CD4-positive, alpha-beta T cell (primary cell): ENCODE results near the gene KCNIP4. TPM values are rescaled to one million over a fixed set of nuclear protein-coding genes. Genes with fewer than 3 reads are reported as not detected.

Experiments used
- ATAC-seq: fragments of 200-7000 bp; cut with Tn5 transposase; one replicate; pipeline ENCODE4 v1.10.0; 2022; ENCODE audit warnings: mild to moderate bottlenecking; ENCODE audit not compliant: poor library complexity
- CTCF ChIA-PET: fragments of 350-600 bp; sonication (Branson Sonifier 250); formaldehyde crosslinking; loops from one replicate; lab custom pipeline; 2021; ENCODE audit warnings: antibody characterized with exemption, inconsistent platforms; lab: Charles Lee
- POLR2A ChIA-PET: fragments of 350-600 bp; sonication (Branson Sonifier 250); formaldehyde crosslinking; loops from one replicate; lab custom pipeline; 2021; ENCODE audit warnings: antibody characterized with exemption, inconsistent platforms; lab: Charles Lee
- DNase-seq, 14 experiments: peaks; one replicate each; pipeline ENCODE4 v3.0.0-alpha.2; 2013 to 2020; ENCODE audit warnings: mixed read lengths in 2 of 14
- H3K27ac ChIP-seq, 2 donors: one replicate each; pipeline versions ENCODE4 v1.5.1 to v1.7.0; 2013; ENCODE audit warnings: low read length in 2 of 2, low read depth in 1 of 2, mild to moderate bottlenecking in 1 of 2
- H3K27me3 ChIP-seq, 2 experiments: 1 replicate in 1 of 2; 2 replicates in 1 of 2; pipeline versions ENCODE4 v1.6.1 to v1.7.0; 2013; ENCODE audit warnings: low read length in 2 of 2, control low read depth in 1 of 2, mild to moderate bottlenecking in 1 of 2, moderate library complexity in 1 of 2; ENCODE audit not compliant: insufficient read depth in 2 of 2, control insufficient read depth in 1 of 2
- H3K36me3 ChIP-seq: one replicate; pipeline ENCODE4 v1.6.1; 2013; ENCODE audit warnings: low read length, control low read depth; ENCODE audit not compliant: insufficient read depth
- H3K4me1 ChIP-seq: one replicate; pipeline ENCODE4 v1.6.1; 2013; ENCODE audit warnings: low read length, control low read depth; ENCODE audit not compliant: insufficient read depth
- H3K4me3 ChIP-seq: one replicate; pipeline ENCODE4 v1.5.1; 2013; ENCODE audit warnings: mild to moderate bottlenecking, low read length, moderate library complexity
- H3K9me3 ChIP-seq, 2 experiments: 1 replicate in 1 of 2; 2 replicates in 1 of 2; pipeline versions ENCODE4 v1.6.1 to v1.7.0; 2013; ENCODE audit warnings: low read length in 2 of 2, mild to moderate bottlenecking in 2 of 2, control low read depth in 1 of 2, moderate library complexity in 1 of 2; ENCODE audit not compliant: control insufficient read depth in 1 of 2, insufficient read depth in 1 of 2
- H3K27ac Mint-ChIP-seq: one replicate; pipeline ENCODE4 v1.8.0; 2020; ENCODE audit warnings: mixed read lengths
- H3K27me3 Mint-ChIP-seq: one replicate; pipeline ENCODE4 v1.8.0; 2021; ENCODE audit warnings: mixed read lengths
- H3K36me3 Mint-ChIP-seq: one replicate; pipeline ENCODE4 v1.8.0; 2021; ENCODE audit warnings: low read depth, mixed read lengths
- H3K4me1 Mint-ChIP-seq: one replicate; pipeline ENCODE4 v1.8.0; 2021; ENCODE audit warnings: low read depth, mixed read lengths
- H3K4me3 Mint-ChIP-seq: one replicate; pipeline ENCODE4 v1.8.0; 2020; ENCODE audit warnings: mild to moderate bottlenecking, mixed read lengths
- H3K9me3 Mint-ChIP-seq: one replicate; pipeline ENCODE4 v1.8.0; 2020; ENCODE audit warnings: mixed read lengths
- intact Hi-C, 2 experiments: fragments of 100-400 bp; cut with DNase I in 1 of 2; cut with micrococcal nuclease in 1 of 2; formaldehyde crosslinking; loops; one replicate each; pipeline versions ENCODE4 v1.15.1 to v1.9.0; 2023 to 2025; cut with DNase I, micrococcal nuclease
- total RNA-seq, 174 experiments: library from RNA in 2 of 174; stranded (reverse) in 2 of 174; gene quantifications; one replicate each; pipeline ENCODE4 v1.2.3 and lab custom pipeline; 2021 to 2026
- TF ChIP-seq, protein P1 (sequence below): fragments of 200-600 bp; IDR thresholded peaks from one replicate; pipeline ENCODE4 v1.8.0; 2022; ENCODE audit warnings: antibody characterized with exemption, mild to moderate bottlenecking

The KCNIP4 gene
- total RNA-seq, 2 experiments from 2014 or later: not detected

DNA sequence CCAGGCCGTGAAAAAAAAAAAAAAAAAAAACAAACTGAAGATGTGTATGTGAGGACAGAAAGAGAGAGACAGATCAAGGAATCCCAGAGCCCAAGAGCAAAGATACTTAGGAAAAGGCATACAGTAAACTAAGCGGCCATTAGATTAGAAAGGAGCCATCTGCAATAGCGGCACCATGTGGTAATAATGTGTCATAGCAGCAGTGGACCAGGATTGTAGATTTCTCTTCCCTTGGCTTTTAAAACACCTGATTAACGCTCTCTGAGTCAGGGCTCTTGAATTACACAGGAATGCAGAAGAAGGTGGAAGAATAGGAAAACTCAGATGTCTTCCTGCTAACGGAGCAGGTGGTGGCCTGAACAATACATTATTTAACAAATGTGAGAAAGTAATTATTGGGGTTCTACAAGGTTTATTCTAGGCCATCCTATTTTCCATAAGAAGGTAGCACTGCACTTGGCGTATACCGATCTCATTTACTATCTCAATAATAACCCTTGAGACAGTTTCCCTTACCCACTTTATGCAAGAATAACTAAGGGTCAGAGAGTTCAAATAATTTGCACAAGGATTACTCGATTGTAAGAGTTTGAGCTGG lies 182.7 kb downstream of the KCNIP4 start:
- Mint-ChIP-seq H3K36me3 (no peaks in the 10 kb centered on the region), H3K4me3 (no peak overlapping the region), H3K9me3 (no peaks in the 10 kb centered on the region), H3K4me1 (no peaks in the 10 kb centered on the region), H3K27me3 (no peaks in the 10 kb centered on the region), H3K27ac (no peak overlapping the region)
- peak; percentile 29 for ATAC-seq
- Histone ChIP-seq H3K4me3 (no peak overlapping the region), H3K9me3 (no peaks in the 10 kb centered on the region), H3K36me3 (no peaks in the 10 kb centered on the region), H3K27me3 (no peaks in the 10 kb centered on the region), H3K27ac (no peak overlapping the region), H3K4me1 (no peaks in the 10 kb centered on the region)
- TF ChIP-seq, protein P1, sequence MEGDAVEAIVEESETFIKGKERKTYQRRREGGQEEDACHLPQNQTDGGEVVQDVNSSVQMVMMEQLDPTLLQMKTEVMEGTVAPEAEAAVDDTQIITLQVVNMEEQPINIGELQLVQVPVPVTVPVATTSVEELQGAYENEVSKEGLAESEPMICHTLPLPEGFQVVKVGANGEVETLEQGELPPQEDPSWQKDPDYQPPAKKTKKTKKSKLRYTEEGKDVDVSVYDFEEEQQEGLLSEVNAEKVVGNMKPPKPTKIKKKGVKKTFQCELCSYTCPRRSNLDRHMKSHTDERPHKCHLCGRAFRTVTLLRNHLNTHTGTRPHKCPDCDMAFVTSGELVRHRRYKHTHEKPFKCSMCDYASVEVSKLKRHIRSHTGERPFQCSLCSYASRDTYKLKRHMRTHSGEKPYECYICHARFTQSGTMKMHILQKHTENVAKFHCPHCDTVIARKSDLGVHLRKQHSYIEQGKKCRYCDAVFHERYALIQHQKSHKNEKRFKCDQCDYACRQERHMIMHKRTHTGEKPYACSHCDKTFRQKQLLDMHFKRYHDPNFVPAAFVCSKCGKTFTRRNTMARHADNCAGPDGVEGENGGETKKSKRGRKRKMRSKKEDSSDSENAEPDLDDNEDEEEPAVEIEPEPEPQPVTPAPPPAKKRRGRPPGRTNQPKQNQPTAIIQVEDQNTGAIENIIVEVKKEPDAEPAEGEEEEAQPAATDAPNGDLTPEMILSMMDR: peak; percentile 62
- DNase-seq: peak in 5 of 14 experiments; percentile 5 to 34 (median 12)
- POLR2A ChIA-PET: no interaction called here
- intact Hi-C loops: loop anchor here (5.0 kb wide), 3 partner anchors 994 to 1349 kb away; no protein-coding TSS in a partner anchor
- CTCF ChIA-PET: interaction anchor here (0.7 kb wide), 3 partner anchors 25 to 232 kb away, joined by 3 read pairs; no protein-coding TSS in a partner anchor

DNA sequence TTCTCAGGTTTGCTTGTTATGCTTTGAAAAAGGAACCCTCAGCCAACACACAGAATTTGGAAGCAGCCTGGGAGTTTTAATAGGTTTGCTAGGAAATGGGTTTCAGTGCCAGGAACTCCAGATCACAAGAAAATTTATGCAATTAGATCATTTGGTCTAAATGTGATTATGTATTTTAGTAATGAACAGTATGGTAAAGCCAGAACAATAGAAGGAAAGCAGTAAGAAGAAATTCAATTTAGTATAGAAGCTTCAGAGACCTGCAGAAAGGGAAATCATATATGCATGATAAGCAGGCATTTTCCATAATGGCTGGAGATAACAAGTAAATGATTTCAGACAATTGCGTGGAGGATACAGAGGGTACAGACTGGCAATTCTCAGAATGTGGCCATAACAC lies 184.7 kb downstream of the KCNIP4 start:
- Histone ChIP-seq H3K4me1 (no peaks in the 10 kb centered on the region), H3K9me3 (no peaks in the 10 kb centered on the region), H3K36me3 (no peaks in the 10 kb centered on the region), H3K4me3 (no peak overlapping the region), H3K27ac (no peak overlapping the region), H3K27me3 (no peaks in the 10 kb centered on the region)
- intact Hi-C loops: no loop called here
- no peaks in the 10 kb centered on the region for H3K36me3 Mint-ChIP-seq
- ChIA-PET POLR2A (no interaction called here), CTCF (interaction anchor here (1.6 kb wide), 1 partner anchor 16 kb away, joined by 3 read pairs; no protein-coding TSS in a partner anchor)
- H3K27me3 Mint-ChIP-seq: no peaks in the 10 kb centered on the region
- H3K9me3 Mint-ChIP-seq: no peaks in the 10 kb centered on the region
- H3K27ac Mint-ChIP-seq: no peak overlapping the region
- no peak for ATAC-seq
- no peak overlapping the region for H3K4me3 Mint-ChIP-seq
- no peak for DNase-seq
- TF ChIP-seq, protein P1: no peak
- no peaks in the 10 kb centered on the region for H3K4me1 Mint-ChIP-seq

DNA sequence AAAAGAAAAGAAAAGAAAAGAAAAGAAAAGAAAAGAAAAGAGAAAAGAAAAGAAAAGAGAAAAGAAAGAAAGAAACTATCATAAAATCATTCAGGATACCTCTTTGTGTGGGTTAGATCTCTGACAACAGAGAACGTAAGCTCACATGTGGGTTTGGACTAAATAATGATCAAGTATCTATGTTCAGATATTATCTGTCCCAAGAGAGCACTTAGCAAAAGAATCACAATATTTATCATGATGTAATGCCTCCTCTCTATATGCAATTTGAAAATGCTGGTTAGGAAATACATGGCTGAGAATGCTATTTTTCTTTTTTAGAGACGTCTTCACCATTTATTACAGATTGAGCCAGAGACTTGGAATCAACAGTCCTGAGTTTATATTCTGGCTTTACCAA lies 191.3 kb downstream of the KCNIP4 start:
- Mint-ChIP-seq H3K27ac (no peak overlapping the region), H3K27me3 (peaks cover 4% of the 10 kb centered on the region), H3K9me3 (no peaks in the 10 kb centered on the region), H3K4me1 (no peaks in the 10 kb centered on the region), H3K36me3 (no peaks in the 10 kb centered on the region), H3K4me3 (no peak overlapping the region)
- no peak overlapping the region for H3K4me3 ChIP-seq
- intact Hi-C loops: no loop called here
- ChIA-PET CTCF (no interaction called here), POLR2A (no interaction called here)
- TF ChIP-seq, protein P1: no peak
- H3K27ac ChIP-seq: no peak overlapping the region
- no peak for ATAC-seq
- no peak for DNase-seq
- no peaks in the 10 kb centered on the region for H3K27me3 ChIP-seq
- H3K4me1 ChIP-seq: no peaks in the 10 kb centered on the region
- no peaks in the 10 kb centered on the region for H3K9me3 ChIP-seq
- H3K36me3 ChIP-seq: no peaks in the 10 kb centered on the region
